Kidney (tissue), 14 donors: ENCODE measurements around the gene DFFB. TPM values are rescaled to one million over a fixed set of nuclear protein-coding genes. Genes with fewer than 3 reads are reported as not detected.

Source experiments
- DNase-seq, 5 donors: peaks; one replicate each; pipeline ENCODE4 v3.0.0-alpha.2; 2013 to 2020
- FAIRE-seq: peaks from 2 replicates; lab custom pipeline; 2012; peaks lifted over from hg19 to GRCh38; lab: Jason Lieb, UNC
- H3K27ac ChIP-seq, 2 donors: one replicate each; pipeline ENCODE4 v1.7.0; 2013; ENCODE audit warnings: low read depth in 2 of 2, low read length in 2 of 2, inconsistent platforms in 1 of 2
- H3K27me3 ChIP-seq: one replicate; pipeline ENCODE4 v1.7.1; 2013; ENCODE audit warnings: low read length, inconsistent platforms; ENCODE audit not compliant: control insufficient read depth, insufficient read depth
- H3K36me3 ChIP-seq, 3 donors: one replicate each; pipeline versions ENCODE4 v1.7.0 to v1.7.1; 2013; ENCODE audit warnings: low read length in 3 of 3, control low read depth in 1 of 3, inconsistent platforms in 1 of 3; ENCODE audit not compliant: insufficient read depth in 3 of 3, control insufficient read depth in 2 of 3
- H3K4me1 ChIP-seq, 3 donors: one replicate each; pipeline versions ENCODE4 v1.7.0 to v1.7.1; 2013; ENCODE audit warnings: low read length in 3 of 3, inconsistent platforms in 1 of 3, low read depth in 1 of 3; ENCODE audit not compliant: control insufficient read depth in 2 of 3, insufficient read depth in 2 of 3
- H3K4me3 ChIP-seq, 3 donors: one replicate each; pipeline versions ENCODE4 v1.7.0 to v1.8.1; 2013; ENCODE audit warnings: low read length in 3 of 3, control low read depth in 1 of 3, inconsistent platforms in 1 of 3
- H3K9ac ChIP-seq, 3 donors: one replicate each; pipeline versions ENCODE4 v1.7.0 to v1.7.1; 2013; ENCODE audit warnings: low read length in 3 of 3, control low read depth in 1 of 3, inconsistent platforms in 1 of 3
- H3K9me3 ChIP-seq, 3 donors: one replicate each; pipeline versions ENCODE4 v1.7.0 to v1.7.1; 2013; ENCODE audit warnings: low read length in 3 of 3, control low read depth in 1 of 3, inconsistent platforms in 1 of 3; ENCODE audit not compliant: control insufficient read depth in 2 of 3, insufficient read depth in 1 of 3
- CTCF ChIP-seq: IDR thresholded peaks from 3 replicates; pipeline ENCODE4 v1.5.1; 2012; ENCODE audit warnings: mild to moderate bottlenecking, moderate library complexity, borderline replicate concordance; ENCODE audit not compliant: insufficient read depth; ENCODE audit errors: extremely low read depth
- intact Hi-C: fragments of 100-400 bp; cut with DNase I; formaldehyde crosslinking; loops from one replicate; pipeline ENCODE4 v1.11.1; 2022
- polyA plus RNA-seq: library from polyadenylated mRNA; stranded (reverse); fragments of 350-450 nt; fragmentation: Illumina TruSeq; extraction: RNeasy Lipid Tissue Mini Kit (QIAGEN cat#74804); gene quantifications from one replicate; pipeline ENCODE4 v1.2.3, GENCODE V29; 2014; ENCODE audit warnings: low read depth, low replicate concordance; ENCODE audit not compliant: insufficient read depth
- total RNA-seq: library from RNA; stranded (reverse); fragmentation: NEBNext Ultra II Directional; extraction: Animal tissue kit (Norgen Biotek cat#: 25700); gene quantifications from one replicate; pipeline ENCODE4 v1.2.1, GENCODE V29; 2021
- donor health status: control.
- donor health status: control.
- donor health status: control.
- donor health status: control.
- donor health status: control.
- donor health status: DM: yes; HTN: yes; CAD: no.
- donor health status: Normal renal cell carcinoma (clear cell type).

The DFFB gene
- total and polyA plus RNA-seq, 2 donors from 2014 or later = 5.6 to 8.2 TPM

- FAIRE-seq = no peak
- peak in 1 of 5 donors; percentile 31 for DNase-seq
- H3K27me3 ChIP-seq = no peaks in the 10 kb centered on the region
- no peak overlapping the region for H3K27ac ChIP-seq
- H3K4me3 ChIP-seq = no peak overlapping the region
- H3K36me3 ChIP-seq = no peaks in the 10 kb centered on the region
- TF ChIP-seq CTCF = no peak
- H3K9me3 ChIP-seq = no peaks in the 10 kb centered on the region
- intact Hi-C loops = no loop called here
- no peaks in the 10 kb centered on the region for H3K4me1 ChIP-seq
- H3K9ac ChIP-seq = no peak overlapping the region
Observed at GRCh38 chr1:3918966-3919611, 61.8 kb downstream of the DFFB start.

GRCh38 chr1:3919706-3920105 lies 62.4 kb downstream of the DFFB start:
- Histone ChIP-seq H3K9ac (no peak overlapping the region), H3K27me3 (no peaks in the 10 kb centered on the region), H3K4me1 (no peaks in the 10 kb centered on the region), H3K36me3 (no peaks in the 10 kb centered on the region), H3K27ac (no peak overlapping the region), H3K9me3 (no peaks in the 10 kb centered on the region), H3K4me3 (no peak overlapping the region)
- DNase-seq (peak in 1 of 5 donors; percentile 39), FAIRE-seq (no peak)
- no peak for TF ChIP-seq CTCF
- intact Hi-C loops = no loop called here

- no peaks in the 10 kb centered on the region for H3K27me3 ChIP-seq
- DNase-seq (peak in 1 of 5 donors; percentile 41), FAIRE-seq (no peak)
- intact Hi-C loops = no loop called here
- no peak for TF ChIP-seq CTCF
- no peak overlapping the region for H3K27ac ChIP-seq
- H3K9ac ChIP-seq = no peak overlapping the region
- no peaks in the 10 kb centered on the region for H3K36me3 ChIP-seq
- no peaks in the 10 kb centered on the region for H3K4me1 ChIP-seq
- no peak overlapping the region for H3K4me3 ChIP-seq
- H3K9me3 ChIP-seq = no peaks in the 10 kb centered on the region
Observed at GRCh38 chr1:3921765-3922164, 64.5 kb downstream of the DFFB start.
